GM18868 (cell line): ENCODE measurements around the gene ADAMTS20.
"Not testable (repeated sequence)": the region's sequence is repeated elsewhere in the genome, so short reads cannot be mapped to it uniquely, and the experiment has no call there.

ENCODE experiments used
- ATAC-seq: cut with Tn5 transposase; IDR thresholded peaks from one replicate; pipeline ENCODE4 v1.9.1; 2021; ENCODE audit warnings: mild to moderate bottlenecking, moderate library complexity; ENCODE audit not compliant: unreplicated experiment

ADAMTS20 gene

DNA sequence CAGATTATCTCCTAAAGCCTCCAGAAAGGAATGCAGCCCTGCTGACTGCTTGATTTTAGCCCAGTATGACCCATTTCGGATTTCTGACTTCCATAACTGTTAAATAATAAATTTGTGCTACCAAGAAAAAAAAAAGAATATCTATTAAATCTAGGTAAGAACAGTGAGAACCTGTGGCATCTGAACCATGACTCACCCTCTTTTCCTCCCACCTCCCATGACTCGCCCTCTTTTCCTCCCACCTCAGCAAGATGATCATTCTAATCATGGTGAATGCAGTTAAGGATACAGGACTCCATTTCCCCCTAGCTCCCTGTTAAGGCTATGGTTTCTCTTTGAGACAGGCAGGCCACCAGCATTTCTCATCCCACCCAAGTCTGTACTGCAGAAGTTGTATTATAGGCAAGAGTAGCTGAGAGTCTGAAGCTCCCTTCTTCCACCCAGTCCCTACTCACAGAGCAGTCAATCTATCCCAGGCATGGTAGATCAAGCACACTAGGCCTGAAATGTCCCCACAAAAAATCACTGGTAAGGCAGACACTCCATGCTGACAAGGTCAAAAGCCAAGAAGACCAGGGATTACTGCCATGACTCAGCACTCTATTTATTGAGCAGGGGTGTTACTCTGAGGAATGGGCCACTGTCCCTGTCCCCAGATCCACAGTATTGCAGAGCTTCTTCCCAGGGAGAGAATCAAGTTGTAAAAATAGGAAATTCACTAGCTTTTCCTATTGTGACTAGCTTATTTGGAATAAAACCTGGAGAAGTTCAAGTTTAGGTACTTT lies 188.9 kb downstream of the ADAMTS20 start:
- ATAC-seq, result no peak

DNA sequence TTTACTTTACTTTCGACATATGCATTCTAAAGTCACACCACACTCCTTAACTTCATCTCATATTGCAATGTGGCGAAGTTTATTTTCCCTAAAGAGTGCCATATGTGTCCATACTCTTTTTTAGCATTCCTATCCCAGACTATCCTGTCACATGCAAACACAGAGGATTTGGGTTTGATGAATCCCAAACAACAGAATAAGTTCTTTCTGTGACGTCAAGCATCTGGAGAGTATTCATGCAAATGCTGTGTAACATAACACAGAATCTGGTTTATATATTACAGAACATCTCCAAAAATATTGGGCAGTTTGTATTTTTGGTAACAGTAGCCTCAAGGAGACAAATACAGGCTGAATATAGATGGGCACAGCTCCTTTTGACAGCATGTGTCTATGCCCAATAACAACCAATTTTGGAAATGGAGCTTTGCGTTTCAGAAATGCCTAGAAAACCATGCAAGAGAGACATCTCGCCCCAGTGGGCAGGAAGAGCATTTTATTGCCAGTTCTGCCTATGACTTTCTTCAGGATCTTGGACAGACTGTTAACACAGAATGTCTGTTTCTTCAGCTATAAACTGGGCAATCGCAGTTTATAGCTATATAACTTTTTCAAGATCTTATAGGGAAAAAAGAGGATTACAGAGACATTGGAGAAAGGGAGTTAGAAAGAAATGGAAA lies 190.8 kb downstream of the ADAMTS20 start:
- ATAC-seq, result no peak

DNA sequence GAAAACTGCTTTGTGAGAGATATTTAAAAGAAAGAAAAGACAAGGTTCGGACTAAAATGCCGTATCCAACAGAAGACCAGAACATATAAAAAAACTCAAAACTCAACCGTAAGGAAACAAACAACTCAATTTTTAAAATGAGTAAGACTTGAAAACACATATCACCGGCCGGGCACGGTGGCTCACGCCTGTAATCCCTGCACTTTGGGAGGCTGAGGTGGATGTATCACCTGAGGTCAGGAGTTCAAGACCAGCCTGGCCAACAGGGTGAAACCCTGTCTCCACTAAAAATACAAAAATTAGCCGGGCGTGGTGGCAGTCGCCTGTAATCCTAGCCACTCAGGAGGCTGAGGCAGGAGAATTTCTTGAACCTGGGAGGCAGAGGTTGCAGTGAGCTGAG lies 192.0 kb downstream of the ADAMTS20 start:
- not testable (repeated sequence) for ATAC-seq

GRCh38 chr12:43357141-43357540 lies 194.9 kb downstream of the ADAMTS20 start:
- no peak for ATAC-seq

GRCh38 chr12:43352001-43352400 lies 200.0 kb downstream of the ADAMTS20 start:
- no peak for ATAC-seq

DNA sequence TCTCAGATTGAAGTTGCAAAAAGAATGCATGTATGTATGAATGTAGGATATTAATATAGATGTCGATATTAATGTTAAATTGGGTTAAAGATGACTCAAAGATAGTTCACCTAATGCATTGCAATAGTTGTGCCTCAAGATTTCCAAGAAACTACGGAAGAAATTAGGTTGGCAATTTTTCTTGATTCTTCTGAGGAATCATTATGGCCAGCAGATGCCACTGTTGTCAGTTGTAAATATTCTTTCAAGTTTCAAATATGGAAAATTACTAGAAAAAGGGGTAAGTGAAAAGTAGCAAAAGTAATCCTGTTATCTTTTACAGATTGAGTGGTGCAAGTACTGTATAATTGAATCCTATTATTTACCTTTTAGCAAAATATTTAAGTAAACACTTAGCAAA lies 202.1 kb downstream of the ADAMTS20 start:
- no peak for ATAC-seq

- ATAC-seq, result no peak
Observed at GRCh38 chr12:43348221-43348620, 203.8 kb downstream of the ADAMTS20 start.

DNA sequence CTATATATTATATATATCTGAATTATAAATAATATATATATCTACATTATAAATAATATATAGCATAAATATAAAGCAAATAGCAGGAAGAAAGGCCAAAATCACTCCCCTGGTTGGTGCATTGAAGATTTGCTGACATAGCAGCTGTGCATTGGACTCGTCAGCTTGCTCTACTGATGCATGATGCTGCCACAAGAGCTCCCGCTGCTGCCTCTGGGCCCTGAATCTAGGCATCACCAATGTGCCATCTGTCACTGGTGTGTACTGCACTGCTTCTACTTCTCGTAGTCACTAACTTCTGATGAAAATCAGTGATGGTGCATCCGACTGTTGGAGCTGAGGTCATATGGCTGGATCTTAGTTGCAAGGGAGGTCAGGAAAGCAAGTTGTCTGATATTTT lies 205.0 kb downstream of the ADAMTS20 start:
- ATAC-seq, result no peak

- ATAC-seq, result no peak
Observed at GRCh38 chr12:43345023-43345422, 207.0 kb downstream of the ADAMTS20 start.

DNA sequence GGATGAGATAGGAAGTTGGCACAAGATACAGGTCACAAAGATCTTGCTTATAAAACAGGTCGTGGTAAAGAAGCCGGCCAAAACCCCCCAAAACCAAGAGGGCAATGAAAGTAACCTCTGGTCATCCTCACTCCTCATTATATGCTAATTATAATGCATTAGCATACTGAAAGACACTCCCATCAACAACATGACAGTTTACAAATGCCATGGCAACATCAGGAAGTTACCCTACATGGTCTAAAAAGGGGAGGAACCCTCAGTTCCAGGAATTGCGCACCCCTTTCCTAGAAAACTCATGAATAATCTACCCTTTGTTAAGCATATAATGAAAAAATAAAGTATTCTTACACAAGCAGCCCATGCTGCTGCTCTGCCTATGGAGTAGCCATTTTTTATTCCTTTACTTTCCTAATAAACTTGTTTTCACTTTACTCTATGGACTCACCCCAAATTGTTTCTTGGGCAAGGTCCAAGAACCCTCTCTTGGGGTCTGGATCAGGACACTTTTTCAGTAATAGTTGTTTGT lies 210.2 kb downstream of the ADAMTS20 start:
- not testable (repeated sequence) for ATAC-seq

GRCh38 chr12:43338848-43339526 lies 213.0 kb downstream of the ADAMTS20 start:
- ATAC-seq, result peak; percentile 54

GRCh38 chr12:43337571-43338444 lies 214.2 kb downstream of the ADAMTS20 start:
- no peak for ATAC-seq

GRCh38 chr12:43336962-43337555 lies 214.9 kb downstream of the ADAMTS20 start:
- ATAC-seq, result no peak

DNA sequence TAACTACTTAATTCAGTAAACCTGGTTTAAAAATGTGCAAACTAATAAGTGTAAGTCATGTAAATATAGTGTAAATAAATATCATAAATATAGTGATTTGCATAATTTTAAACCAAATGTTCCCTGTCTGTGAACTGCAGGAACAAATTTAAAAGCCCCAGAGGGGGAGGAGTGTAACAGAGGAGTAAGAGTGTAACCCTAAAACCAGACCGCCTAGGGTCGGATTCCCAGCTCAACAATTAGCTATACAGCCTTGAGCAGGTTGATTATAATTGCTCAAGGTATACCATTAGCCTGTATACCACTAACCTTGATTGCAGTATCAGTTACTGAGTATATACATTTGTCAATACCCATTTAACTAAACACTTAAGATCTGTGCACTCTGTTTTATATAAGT lies 218.4 kb downstream of the ADAMTS20 start:
- no peak for ATAC-seq

GRCh38 chr12:43332977-43333640 lies 218.9 kb downstream of the ADAMTS20 start:
- no peak for ATAC-seq

GRCh38 chr12:43331935-43332334 lies 220.1 kb downstream of the ADAMTS20 start:
- no peak for ATAC-seq

DNA sequence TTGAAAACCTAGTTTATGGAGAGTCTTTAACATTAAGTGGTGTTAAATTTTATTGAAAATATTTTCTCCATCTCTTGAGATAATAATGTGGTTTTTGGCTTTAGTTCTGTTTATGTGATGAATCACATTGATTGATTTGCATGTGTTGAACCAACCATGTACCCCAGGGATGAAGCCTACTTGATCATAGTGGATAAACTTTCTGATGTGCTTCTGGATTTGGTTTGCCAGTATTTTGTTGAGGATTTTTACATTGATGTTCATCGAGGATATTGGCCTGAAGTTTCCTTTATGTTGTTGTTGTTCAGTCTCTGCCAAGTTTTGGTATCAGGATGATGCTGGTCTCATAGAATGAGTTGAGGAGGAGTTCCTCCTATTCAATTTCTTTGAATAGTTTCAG lies 222.6 kb downstream of the ADAMTS20 start:
- ATAC-seq, result no peak

- ATAC-seq, result peak; percentile 55
Observed at GRCh38 chr12:43325786-43326185, 226.2 kb downstream of the ADAMTS20 start.

DNA sequence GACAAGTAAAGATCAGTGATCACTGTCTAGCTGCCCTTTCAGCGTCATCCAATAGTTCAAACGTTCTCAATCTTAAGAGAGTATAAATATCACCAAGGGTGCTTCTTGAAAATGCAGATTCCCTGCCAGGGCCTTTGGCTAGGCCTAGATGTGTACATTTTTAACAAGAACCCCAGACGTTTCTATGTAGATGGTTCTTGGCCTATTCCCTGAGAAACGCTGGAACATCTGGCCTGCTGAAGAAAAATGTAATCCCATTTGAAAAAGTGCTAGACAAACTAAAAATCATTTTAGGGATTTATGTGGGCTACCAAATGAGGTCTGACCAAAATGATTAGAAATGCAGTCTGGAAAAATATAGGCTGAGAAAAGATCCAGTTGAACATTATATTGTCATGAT lies 231.7 kb downstream of the ADAMTS20 start:
- no peak for ATAC-seq

DNA sequence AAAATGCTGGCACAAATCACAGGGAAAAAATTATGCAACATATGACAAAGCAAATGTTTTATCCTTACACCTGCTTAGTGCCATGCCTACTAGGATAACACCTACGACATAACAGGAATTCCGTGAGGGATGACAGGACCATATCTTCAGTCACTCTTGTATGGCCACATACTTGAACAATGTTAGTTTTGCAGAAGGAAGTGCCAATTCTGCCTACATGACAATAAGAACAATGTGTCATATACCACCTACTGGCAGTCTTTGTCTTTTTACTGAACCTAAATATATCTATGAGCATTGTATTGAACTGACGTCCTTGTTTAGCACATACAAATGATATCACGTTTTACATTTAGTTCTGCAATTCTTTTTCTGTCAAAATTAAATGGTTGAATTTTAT lies 234.0 kb downstream of the ADAMTS20 start:
- ATAC-seq, result no peak
